Testis (tissue), 3 donors: ENCODE results near the gene PARP8. TPM values are rescaled to one million over a fixed set of nuclear protein-coding genes. Genes with fewer than 3 reads are reported as not detected.

Experiments used
- DNase-seq: peaks from one replicate; pipeline ENCODE4 v3.0.0-alpha.2; 2019
- H3K27ac ChIP-seq, 2 donors: fragments of 200-600 bp; sonication (generic); one replicate each; pipeline ENCODE4 v1.5.1; 2019
- H3K27me3 ChIP-seq: fragments of 200-600 bp; sonication (generic); one replicate; pipeline ENCODE4 v1.5.1; 2019
- H3K36me3 ChIP-seq: fragments of 200-600 bp; sonication (generic); one replicate; pipeline ENCODE4 v1.5.1; 2017; ENCODE audit warnings: low read depth; ENCODE audit errors: missing control alignments
- H3K4me1 ChIP-seq: fragments of 200-600 bp; sonication (generic); one replicate; pipeline ENCODE4 v1.5.1; 2019
- H3K4me3 ChIP-seq, 2 donors: fragments of 200-600 bp; sonication (generic); one replicate each; pipeline ENCODE4 v1.5.1; 2017 to 2019
- H3K9me3 ChIP-seq: fragments of 200-600 bp; sonication (generic); one replicate; pipeline ENCODE4 v1.5.1; 2017
- CTCF ChIP-seq, 3 experiments: fragments of 450-650 bp in 2 of 3; fragments of 200-600 bp in 1 of 3; sonication (generic) in 1 of 3; IDR thresholded peaks; one replicate each; pipeline ENCODE4 v1.5.1; 2016 to 2019; ENCODE audit warnings: antibody characterized with exemption in 3 of 3, mild to moderate bottlenecking in 2 of 3, moderate library complexity in 1 of 3
- POLR2A ChIP-seq: fragments of 450-650 bp; IDR thresholded peaks from one replicate; pipeline ENCODE4 v1.6.1; 2017; ENCODE audit warnings: antibody characterized with exemption, mild to moderate bottlenecking, moderate library complexity
- WGBS, 2 donors: methylation state at CpG; one replicate each; pipeline ENCODE4 v1.1.5; 2018; 5-methylcytosine and 5-hydroxymethylcytosine counted together
- intact Hi-C: fragments of 100-400 bp; cut with DNase I; formaldehyde crosslinking; loops from one replicate; pipeline ENCODE4 v1.15.1; 2023; ENCODE audit warnings: low total_unique reads
- polyA plus RNA-seq: library from polyadenylated mRNA; stranded (reverse); fragments of 350-450 nt; fragmentation: Illumina TruSeq; extraction: RNeasy Lipid Tissue Mini Kit (QIAGEN cat#74804); gene quantifications from one replicate; pipeline ENCODE4 v1.2.3, GENCODE V29; 2014; ENCODE audit warnings: low read depth, low replicate concordance; ENCODE audit not compliant: insufficient read depth
- total RNA-seq, 2 donors: library from RNA; depleted of rRNA; stranded (reverse); fragments of >200 nt; gene quantifications; one replicate each; pipeline ENCODE4 v1.2.3, GENCODE V29; 2016

Gene PARP8
- total and polyA plus RNA-seq, 3 donors from 2014 or later = 14.4 to 24.3 (median 18.0) TPM

DNA sequence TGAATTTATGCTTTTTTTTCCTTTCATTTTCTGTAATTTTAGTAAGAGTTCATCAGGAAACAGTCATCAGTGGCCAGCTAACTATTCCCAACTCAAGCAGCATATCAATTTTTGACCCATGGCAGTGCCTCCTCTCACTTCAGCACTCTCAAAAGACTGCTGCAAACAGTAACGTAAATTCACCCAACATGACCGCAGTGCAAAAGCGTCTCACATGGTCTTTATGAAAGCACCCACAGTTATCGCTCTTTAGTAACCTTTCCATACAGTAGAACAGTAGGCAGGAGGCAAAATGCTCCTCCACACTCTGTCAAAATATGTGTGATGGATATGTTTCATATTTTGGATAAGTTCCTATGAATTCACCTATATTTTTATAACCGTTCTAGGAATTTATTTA, 48.6 kb downstream of the PARP8 start:
- no peak for DNase-seq
- no peak overlapping the region for H3K4me3 ChIP-seq
- TF ChIP-seq POLR2A (no peak), CTCF (IDR thresholded peaks at IDR 0.05) (no peak)
- no peaks in the 10 kb centered on the region for H3K4me1 ChIP-seq
- 91 to 92% methylated on average over 5 of the region's 5 CpGs for WGBS, 2 donors
- H3K9me3 ChIP-seq = no peaks in the 10 kb centered on the region
- H3K27ac ChIP-seq = no peak overlapping the region
- H3K27me3 ChIP-seq = no peaks in the 10 kb centered on the region
- H3K36me3 ChIP-seq = no peaks in the 10 kb centered on the region
- intact Hi-C loops = no loop called here

DNA sequence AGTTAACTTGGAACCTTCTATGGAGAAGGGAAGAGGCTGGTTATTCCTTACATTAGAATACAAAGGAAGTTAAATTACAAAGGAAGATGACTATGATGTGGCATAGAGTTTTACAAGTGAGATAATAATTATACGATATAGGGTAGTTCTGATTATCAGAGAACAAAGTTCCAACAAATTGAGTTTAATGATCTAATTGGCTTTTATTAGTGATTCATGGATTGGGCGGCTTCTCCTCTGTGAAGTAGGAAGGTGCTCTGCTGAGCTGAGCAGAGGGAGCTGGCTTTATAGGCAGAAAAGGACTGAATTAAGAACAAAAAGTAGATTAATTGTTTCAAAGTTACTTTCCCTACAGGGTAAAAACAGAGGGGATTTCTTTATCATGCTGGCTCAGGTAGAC, 49.7 kb downstream of the PARP8 start:
- Histone ChIP-seq H3K27me3 (no peaks in the 10 kb centered on the region), H3K4me3 (no peak overlapping the region), H3K27ac (no peak overlapping the region), H3K36me3 (no peaks in the 10 kb centered on the region), H3K9me3 (no peaks in the 10 kb centered on the region), H3K4me1 (no peaks in the 10 kb centered on the region)
- 88 to 97% methylated on average over 2 of the region's 2 CpGs for WGBS, 2 donors
- TF ChIP-seq POLR2A = no peak
- TF ChIP-seq CTCF (IDR thresholded peaks at IDR 0.05) = no peak
- no peak for DNase-seq
- intact Hi-C loops = no loop called here

DNA sequence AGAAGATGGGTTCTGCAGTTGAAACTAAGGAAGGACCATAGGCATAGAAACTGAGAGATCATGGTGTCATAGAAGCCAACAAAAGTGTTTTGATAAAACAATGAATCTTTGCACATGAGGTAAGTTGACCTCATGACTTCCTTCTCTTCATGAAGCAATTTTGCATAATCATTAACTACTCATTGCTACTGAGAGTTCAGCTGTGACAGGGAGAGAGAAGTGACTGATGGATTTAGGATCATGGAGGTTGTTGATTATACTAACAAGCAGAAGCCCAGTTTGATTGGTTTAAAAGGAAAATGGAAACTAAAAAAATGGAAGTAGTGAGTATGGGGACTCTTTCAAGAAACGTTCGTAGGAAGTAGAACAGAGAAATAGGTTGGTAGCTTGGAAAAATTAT, 51.2 kb downstream of the PARP8 start:
- H3K27me3 ChIP-seq = no peaks in the 10 kb centered on the region
- 85 to 93% methylated on average over 2 of the region's 2 CpGs for WGBS, 2 donors
- H3K36me3 ChIP-seq = no peaks in the 10 kb centered on the region
- intact Hi-C loops = no loop called here
- no peak for TF ChIP-seq POLR2A
- TF ChIP-seq CTCF (IDR thresholded peaks at IDR 0.05) = no peak
- no peaks in the 10 kb centered on the region for H3K4me1 ChIP-seq
- H3K9me3 ChIP-seq = no peaks in the 10 kb centered on the region
- no peak overlapping the region for H3K27ac ChIP-seq
- no peak for DNase-seq
- H3K4me3 ChIP-seq = no peak overlapping the region

DNA sequence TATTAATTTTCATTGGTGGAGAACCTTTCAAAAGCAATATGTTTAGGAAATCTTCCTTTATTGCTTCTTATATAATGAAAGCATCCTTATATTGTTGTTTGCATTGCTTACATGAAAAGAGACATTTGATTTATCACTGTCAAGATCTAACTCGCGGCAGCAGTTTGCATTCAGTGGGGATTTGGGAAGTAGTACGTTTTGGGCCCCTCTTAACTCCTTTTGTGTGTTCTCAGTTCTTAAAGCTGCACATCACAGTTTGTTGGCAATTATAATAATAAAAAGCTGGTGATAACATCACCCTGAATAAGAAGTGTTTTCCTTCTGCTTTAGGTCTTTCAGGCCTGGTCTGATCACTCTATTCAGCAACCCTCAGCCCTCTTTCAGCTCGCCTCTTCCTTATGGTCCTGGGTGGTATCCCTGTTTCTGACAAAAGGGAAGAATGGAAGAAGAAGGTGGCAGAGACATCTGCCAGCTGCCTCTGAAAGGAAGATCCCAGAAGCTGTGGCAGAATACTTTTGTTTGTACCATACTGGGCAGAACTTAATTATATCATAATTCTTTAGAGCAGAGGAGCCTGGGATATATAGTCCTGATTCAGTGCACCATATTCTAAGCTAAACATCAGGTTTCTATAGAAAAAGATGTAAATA, 53.7 kb downstream of the PARP8 start:
- intact Hi-C loops = no loop called here
- no peaks in the 10 kb centered on the region for H3K9me3 ChIP-seq
- no peak overlapping the region for H3K4me3 ChIP-seq
- no peak for TF ChIP-seq POLR2A
- TF ChIP-seq CTCF (IDR thresholded peaks at IDR 0.05) = no peak
- H3K27ac ChIP-seq = no peak overlapping the region
- WGBS, 2 donors = 74 to 83% methylated on average over 4 of the region's 4 CpGs
- no peaks in the 10 kb centered on the region for H3K4me1 ChIP-seq
- no peaks in the 10 kb centered on the region for H3K27me3 ChIP-seq
- no peaks in the 10 kb centered on the region for H3K36me3 ChIP-seq
- no peak for DNase-seq

DNA sequence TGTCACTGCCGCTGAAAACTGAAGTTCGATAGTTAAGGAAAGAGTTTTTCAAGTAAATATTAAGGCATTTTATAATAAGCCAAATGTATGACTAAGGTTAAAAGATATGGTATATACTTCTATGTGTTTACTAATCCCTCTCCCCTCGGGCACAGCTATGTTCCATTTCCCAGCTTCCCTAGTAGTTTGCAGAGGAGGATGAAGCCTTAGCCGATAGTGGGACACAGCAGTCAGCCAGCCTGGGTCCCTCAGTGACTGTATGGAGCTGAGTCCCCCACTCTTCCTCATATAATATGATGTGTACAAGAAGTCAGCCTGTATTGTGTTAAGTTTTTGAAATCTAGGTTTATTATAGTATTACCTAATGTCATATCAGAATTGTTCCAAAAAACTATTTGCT, 55.8 kb downstream of the PARP8 start:
- WGBS, 2 donors = 87 to 92% methylated on average over 4 of the region's 4 CpGs
- intact Hi-C loops = no loop called here
- Histone ChIP-seq H3K4me3 (no peak overlapping the region), H3K36me3 (no peaks in the 10 kb centered on the region), H3K27me3 (no peaks in the 10 kb centered on the region), H3K4me1 (no peaks in the 10 kb centered on the region), H3K27ac (no peak overlapping the region), H3K9me3 (no peaks in the 10 kb centered on the region)
- no peak for TF ChIP-seq POLR2A
- TF ChIP-seq CTCF (IDR thresholded peaks at IDR 0.05) = no peak
- no peak for DNase-seq
